HepG2 (cell line): ENCODE measurements around the gene ADIPOR2. TPM values are rescaled to one million over a fixed set of nuclear protein-coding genes. Genes with fewer than 3 reads are reported as not detected.

ENCODE experiments used
- CBX1 ChIP-seq: IDR thresholded peaks from one replicate; pipeline ENCODE4 v1.6.1; 2016; ENCODE audit warnings: antibody characterized with exemption, low read depth
- FOXA1 ChIP-seq, 2 experiments: fragments of 450-650 bp in 1 of 2; sonication (generic) in 1 of 2; formaldehyde crosslinking in 1 of 2; IDR thresholded peaks; 2 replicates each; pipeline versions ENCODE4 v1.4.0 to v1.6.1; 2016 to 2020; ENCODE audit warnings: missing genetic modification reagents in 1 of 2
- HES4 ChIP-seq: sonication (generic); formaldehyde crosslinking; IDR thresholded peaks from 2 replicates; pipeline ENCODE4 v1.9.0; 2021; ENCODE audit warnings: mild to moderate bottlenecking, missing genetic modification reagents, borderline replicate concordance
- KDM4B ChIP-seq: sonication (generic); formaldehyde crosslinking; IDR thresholded peaks from 2 replicates; pipeline ENCODE4 v1.4.0; 2020; ENCODE audit warnings: missing genetic modification reagents
- KDM5B ChIP-seq: sonication (generic); formaldehyde crosslinking; IDR thresholded peaks from 2 replicates; pipeline ENCODE4 v1.4.0; 2020; ENCODE audit warnings: missing genetic modification reagents, mild to moderate bottlenecking, borderline replicate concordance
- KLF13 ChIP-seq: sonication (generic); formaldehyde crosslinking; IDR thresholded peaks from 2 replicates; pipeline ENCODE4 v1.4.0; 2020; ENCODE audit warnings: mild to moderate bottlenecking, missing genetic modification reagents
- NBN ChIP-seq: fragments of 450-650 bp; conservative IDR thresholded peaks from 2 replicates; pipeline ENCODE4 v1.6.1; 2017
- PCBP1 ChIP-seq: fragments of 200-400 bp; formaldehyde crosslinking; IDR thresholded peaks from 2 replicates; pipeline ENCODE4 v1.6.1; 2017; ENCODE audit warnings: mild to moderate bottlenecking, low read depth, low read length, borderline replicate concordance
- PHF5A ChIP-seq: IDR thresholded peaks from one replicate; pipeline ENCODE4 v1.6.1; 2018; ENCODE audit warnings: low read depth, missing genetic modification reagents; ENCODE audit not compliant: unreplicated experiment
- RFX1 ChIP-seq: fragments of 450-650 bp; IDR thresholded peaks from 2 replicates; pipeline ENCODE4 v1.6.1; 2017
- SNAPC2 ChIP-seq: sonication (generic); formaldehyde crosslinking; IDR thresholded peaks from 2 replicates; pipeline ENCODE4 v1.8.1; 2022; ENCODE audit warnings: mild to moderate bottlenecking, missing genetic modification reagents
- YEATS4 ChIP-seq: sonication (generic); formaldehyde crosslinking; IDR thresholded peaks from 2 replicates; pipeline ENCODE4 v1.4.0; 2020; ENCODE audit warnings: missing genetic modification reagents, borderline replicate concordance
- ZBTB3 ChIP-seq: sonication (generic); formaldehyde crosslinking; IDR thresholded peaks from 2 replicates; pipeline ENCODE4 v1.4.0; 2020; ENCODE audit warnings: low read depth, mild to moderate bottlenecking, moderate library complexity, missing genetic modification reagents, borderline replicate concordance
- ZFP36L1 ChIP-seq: sonication (generic); formaldehyde crosslinking; IDR thresholded peaks from 2 replicates; pipeline ENCODE4 v1.8.0; 2022; ENCODE audit warnings: mild to moderate bottlenecking, missing genetic modification reagents, moderate library complexity
- ZFY ChIP-seq: sonication (generic); formaldehyde crosslinking; IDR thresholded peaks from 2 replicates; pipeline ENCODE4 v1.4.0; 2020; ENCODE audit warnings: missing genetic modification reagents
- ZNF570 ChIP-seq: sonication (generic); formaldehyde crosslinking; IDR thresholded peaks from 2 replicates; pipeline ENCODE4 v1.4.0; 2020; ENCODE audit warnings: mild to moderate bottlenecking, missing genetic modification reagents, borderline replicate concordance
- ZNF883 ChIP-seq: sonication (generic); formaldehyde crosslinking; IDR thresholded peaks from 2 replicates; pipeline ENCODE4 v1.5.1; 2020; ENCODE audit warnings: mild to moderate bottlenecking, missing genetic modification reagents; ENCODE audit errors: not compliant biosample characterization
- polyA plus RNA-seq, 8 experiments: library from polyadenylated mRNA; depleted of rRNA in 3 of 8; stranded (reverse) in 7 of 8; unstranded in 1 of 8; fragments of >200 nt; fragmentation: Illumina TruSeq in 4 of 8; extraction: Trizol in 4 of 8; gene quantifications; 2 replicates each; pipeline versions ENCODE4 v1.2.1 to v1.2.3, GENCODE V29; 2011 to 2016; ENCODE audit warnings: low read depth in 4 of 8, missing spikeins in 1 of 8, mixed read lengths in 1 of 8; ENCODE audit not compliant: insufficient read depth in 1 of 8
- total RNA-seq, 5 experiments: library from RNA; depleted of rRNA; stranded (reverse); fragments of >200 nt; fragmentation: Illumina TruSeq; extraction: Trizol; gene quantifications; 2 replicates each; pipeline ENCODE4 v1.2.3, GENCODE V29; 2016; ENCODE audit warnings: low read depth in 1 of 5
- TF ChIP-seq, protein P1 (sequence below): sonication (generic); formaldehyde crosslinking; IDR thresholded peaks from 2 replicates; pipeline ENCODE4 v1.8.0; 2022; ENCODE audit warnings: missing genetic modification reagents, mild to moderate bottlenecking, inconsistent platforms, borderline replicate concordance
- TF ChIP-seq, protein P2 (sequence below): sonication (generic); formaldehyde crosslinking; IDR thresholded peaks from 2 replicates; pipeline ENCODE4 v1.5.0; 2020; ENCODE audit warnings: missing genetic modification reagents, mild to moderate bottlenecking, borderline replicate concordance
- TF ChIP-seq, protein P3 (sequence below): sonication (generic); formaldehyde crosslinking; IDR thresholded peaks from 2 replicates; pipeline ENCODE4 v1.5.0; 2020; ENCODE audit warnings: missing genetic modification reagents
- TF ChIP-seq, protein P4 (sequence below): IDR thresholded peaks from 2 replicates; pipeline ENCODE4 v1.6.1; 2016; ENCODE audit warnings: low read depth, missing genetic modification reagents, missing compliant biosample characterization

ADIPOR2 gene
- total and polyA plus RNA-seq, 2 of the 13 experiments (the other 11 are each of a cell fraction or from before 2014, with no cell fraction given): 35.2 to 52.2 TPM

DNA sequence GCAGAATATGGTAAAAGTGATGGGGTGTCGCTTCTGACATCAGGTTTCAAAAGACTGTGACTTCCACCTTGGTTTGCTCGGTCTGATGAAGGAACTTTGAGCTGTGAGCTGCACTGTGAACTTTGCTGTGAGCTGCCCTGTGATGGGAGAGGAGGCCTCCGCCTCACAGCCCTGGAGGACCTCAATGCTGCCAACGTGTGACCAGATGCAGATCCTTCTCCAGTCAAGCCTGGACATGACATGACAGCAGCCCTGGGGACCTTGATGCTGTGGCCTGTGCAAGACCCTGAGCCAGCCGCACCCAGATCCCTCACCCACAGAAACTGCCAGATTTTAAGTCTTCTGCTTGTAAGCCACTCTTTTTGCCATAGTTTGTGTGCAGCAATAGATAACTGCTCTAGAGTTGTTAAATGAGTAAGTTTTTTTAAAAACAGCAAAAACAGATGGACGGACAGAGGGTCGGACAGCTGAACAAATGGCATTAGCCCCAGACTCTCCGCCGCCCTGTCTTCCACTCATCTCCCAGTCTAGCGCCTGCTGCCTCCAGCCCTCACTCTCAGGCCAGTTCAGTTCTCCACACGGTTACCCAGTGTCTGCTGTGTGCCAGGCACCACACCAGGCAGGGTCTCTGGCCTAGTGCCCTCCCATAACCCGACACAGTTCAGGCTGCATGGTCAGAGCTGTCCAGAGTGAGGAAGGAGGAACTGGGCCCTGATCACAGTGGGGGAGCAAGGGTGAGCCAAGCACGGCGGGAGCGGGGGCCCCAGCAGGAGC is 116.4 kb downstream of the ADIPOR2 start (continued):
- TF ChIP-seq KDM4B (no peak), HES4 (no peak), PHF5A (CRISPR knock-in tag) (no peak), ZBTB3 (CRISPR knock-in tag) (no peak), ZFY (CRISPR knock-in tag) (peak; percentile 27; the same call in 1 of the 2 replicates), NBN (no peak), ZNF570 (no peak), KLF13 (no peak), FOXA1 (IDR thresholded peaks at IDR 0.05) (no peak), FOXA1 (CRISPR knock-in tag; IDR thresholded peaks at IDR 0.05) (no peak), SNAPC2 (CRISPR knock-in tag) (no peak), YEATS4 (no peak), CBX1 (no peak), ZNF883 (no peak), PCBP1 (no peak), RFX1 (no peak), KDM5B (CRISPR knock-in tag) (0 out of 2 replicates have a peak, but pooled peaks have one; percentile 31), ZFP36L1 (CRISPR knock-in tag) (no peak)
- TF ChIP-seq, protein P1, sequence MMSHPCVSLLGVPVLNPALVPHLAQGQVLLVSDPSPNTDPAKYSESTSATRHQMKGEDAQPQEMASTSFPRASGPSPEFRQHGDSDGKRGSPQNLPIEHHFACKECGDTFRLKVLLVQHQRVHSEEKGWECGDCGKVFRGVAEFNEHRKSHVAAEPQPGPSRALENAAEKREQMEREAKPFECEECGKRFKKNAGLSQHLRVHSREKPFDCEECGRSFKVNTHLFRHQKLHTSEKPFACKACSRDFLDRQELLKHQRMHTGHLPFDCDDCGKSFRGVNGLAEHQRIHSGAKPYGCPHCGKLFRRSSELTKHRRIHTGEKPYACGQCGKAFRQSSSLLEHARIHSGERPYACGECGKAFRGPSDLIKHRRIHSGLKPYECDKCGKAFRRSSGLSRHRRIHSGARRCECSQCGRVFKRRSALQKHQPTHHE: no peak
- TF ChIP-seq, protein P2, sequence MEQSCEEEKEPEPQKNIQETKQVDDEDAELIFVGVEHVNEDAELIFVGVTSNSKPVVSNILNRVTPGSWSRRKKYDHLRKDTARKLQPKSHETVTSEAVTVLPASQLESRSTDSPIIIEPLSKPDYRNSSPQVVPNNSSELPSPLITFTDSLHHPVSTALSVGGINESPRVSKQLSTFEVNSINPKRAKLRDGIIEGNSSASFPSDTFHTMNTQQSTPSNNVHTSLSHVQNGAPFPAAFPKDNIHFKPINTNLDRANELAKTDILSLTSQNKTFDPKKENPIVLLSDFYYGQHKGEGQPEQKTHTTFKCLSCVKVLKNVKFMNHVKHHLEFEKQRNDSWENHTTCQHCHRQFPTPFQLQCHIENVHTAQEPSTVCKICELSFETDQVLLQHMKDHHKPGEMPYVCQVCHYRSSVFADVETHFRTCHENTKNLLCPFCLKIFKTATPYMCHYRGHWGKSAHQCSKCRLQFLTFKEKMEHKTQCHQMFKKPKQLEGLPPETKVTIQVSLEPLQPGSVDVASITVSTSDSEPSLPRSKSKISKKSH (CRISPR knock-in tag): no peak
- TF ChIP-seq, protein P3, sequence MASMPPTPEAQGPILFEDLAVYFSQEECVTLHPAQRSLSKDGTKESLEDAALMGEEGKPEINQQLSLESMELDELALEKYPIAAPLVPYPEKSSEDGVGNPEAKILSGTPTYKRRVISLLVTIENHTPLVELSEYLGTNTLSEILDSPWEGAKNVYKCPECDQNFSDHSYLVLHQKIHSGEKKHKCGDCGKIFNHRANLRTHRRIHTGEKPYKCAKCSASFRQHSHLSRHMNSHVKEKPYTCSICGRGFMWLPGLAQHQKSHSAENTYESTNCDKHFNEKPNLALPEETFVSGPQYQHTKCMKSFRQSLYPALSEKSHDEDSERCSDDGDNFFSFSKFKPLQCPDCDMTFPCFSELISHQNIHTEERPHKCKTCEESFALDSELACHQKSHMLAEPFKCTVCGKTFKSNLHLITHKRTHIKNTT (CRISPR knock-in tag): no peak
- TF ChIP-seq, protein P4, sequence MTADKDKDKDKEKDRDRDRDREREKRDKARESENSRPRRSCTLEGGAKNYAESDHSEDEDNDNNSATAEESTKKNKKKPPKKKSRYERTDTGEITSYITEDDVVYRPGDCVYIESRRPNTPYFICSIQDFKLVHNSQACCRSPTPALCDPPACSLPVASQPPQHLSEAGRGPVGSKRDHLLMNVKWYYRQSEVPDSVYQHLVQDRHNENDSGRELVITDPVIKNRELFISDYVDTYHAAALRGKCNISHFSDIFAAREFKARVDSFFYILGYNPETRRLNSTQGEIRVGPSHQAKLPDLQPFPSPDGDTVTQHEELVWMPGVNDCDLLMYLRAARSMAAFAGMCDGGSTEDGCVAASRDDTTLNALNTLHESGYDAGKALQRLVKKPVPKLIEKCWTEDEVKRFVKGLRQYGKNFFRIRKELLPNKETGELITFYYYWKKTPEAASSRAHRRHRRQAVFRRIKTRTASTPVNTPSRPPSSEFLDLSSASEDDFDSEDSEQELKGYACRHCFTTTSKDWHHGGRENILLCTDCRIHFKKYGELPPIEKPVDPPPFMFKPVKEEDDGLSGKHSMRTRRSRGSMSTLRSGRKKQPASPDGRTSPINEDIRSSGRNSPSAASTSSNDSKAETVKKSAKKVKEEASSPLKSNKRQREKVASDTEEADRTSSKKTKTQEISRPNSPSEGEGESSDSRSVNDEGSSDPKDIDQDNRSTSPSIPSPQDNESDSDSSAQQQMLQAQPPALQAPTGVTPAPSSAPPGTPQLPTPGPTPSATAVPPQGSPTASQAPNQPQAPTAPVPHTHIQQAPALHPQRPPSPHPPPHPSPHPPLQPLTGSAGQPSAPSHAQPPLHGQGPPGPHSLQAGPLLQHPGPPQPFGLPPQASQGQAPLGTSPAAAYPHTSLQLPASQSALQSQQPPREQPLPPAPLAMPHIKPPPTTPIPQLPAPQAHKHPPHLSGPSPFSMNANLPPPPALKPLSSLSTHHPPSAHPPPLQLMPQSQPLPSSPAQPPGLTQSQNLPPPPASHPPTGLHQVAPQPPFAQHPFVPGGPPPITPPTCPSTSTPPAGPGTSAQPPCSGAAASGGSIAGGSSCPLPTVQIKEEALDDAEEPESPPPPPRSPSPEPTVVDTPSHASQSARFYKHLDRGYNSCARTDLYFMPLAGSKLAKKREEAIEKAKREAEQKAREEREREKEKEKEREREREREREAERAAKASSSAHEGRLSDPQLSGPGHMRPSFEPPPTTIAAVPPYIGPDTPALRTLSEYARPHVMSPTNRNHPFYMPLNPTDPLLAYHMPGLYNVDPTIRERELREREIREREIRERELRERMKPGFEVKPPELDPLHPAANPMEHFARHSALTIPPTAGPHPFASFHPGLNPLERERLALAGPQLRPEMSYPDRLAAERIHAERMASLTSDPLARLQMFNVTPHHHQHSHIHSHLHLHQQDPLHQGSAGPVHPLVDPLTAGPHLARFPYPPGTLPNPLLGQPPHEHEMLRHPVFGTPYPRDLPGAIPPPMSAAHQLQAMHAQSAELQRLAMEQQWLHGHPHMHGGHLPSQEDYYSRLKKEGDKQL (CRISPR knock-in tag): no peak
